Measurements from ENCODE around the gene CASK.

DNA sequence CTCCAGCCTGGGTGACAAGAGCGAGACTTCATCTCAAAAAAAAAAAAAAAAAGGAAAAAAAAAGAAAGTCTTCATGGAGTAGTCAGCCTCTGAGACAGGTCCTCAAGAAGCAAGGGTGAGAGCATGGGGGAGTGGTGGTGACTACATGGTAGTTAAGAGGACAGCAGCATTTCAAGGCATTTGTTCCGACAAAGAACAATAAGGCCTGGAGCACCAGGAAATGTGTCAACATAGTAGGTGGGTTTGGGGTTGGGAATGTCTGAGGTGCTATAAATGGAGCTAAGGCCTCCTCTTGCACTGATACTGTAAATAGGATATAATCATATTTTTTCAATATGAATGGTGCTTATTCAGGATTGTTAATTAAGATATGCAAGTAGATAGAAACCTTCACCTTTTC is 165.0 kb downstream of the CASK start:
- TF ChIP-seq, protein P1, sequence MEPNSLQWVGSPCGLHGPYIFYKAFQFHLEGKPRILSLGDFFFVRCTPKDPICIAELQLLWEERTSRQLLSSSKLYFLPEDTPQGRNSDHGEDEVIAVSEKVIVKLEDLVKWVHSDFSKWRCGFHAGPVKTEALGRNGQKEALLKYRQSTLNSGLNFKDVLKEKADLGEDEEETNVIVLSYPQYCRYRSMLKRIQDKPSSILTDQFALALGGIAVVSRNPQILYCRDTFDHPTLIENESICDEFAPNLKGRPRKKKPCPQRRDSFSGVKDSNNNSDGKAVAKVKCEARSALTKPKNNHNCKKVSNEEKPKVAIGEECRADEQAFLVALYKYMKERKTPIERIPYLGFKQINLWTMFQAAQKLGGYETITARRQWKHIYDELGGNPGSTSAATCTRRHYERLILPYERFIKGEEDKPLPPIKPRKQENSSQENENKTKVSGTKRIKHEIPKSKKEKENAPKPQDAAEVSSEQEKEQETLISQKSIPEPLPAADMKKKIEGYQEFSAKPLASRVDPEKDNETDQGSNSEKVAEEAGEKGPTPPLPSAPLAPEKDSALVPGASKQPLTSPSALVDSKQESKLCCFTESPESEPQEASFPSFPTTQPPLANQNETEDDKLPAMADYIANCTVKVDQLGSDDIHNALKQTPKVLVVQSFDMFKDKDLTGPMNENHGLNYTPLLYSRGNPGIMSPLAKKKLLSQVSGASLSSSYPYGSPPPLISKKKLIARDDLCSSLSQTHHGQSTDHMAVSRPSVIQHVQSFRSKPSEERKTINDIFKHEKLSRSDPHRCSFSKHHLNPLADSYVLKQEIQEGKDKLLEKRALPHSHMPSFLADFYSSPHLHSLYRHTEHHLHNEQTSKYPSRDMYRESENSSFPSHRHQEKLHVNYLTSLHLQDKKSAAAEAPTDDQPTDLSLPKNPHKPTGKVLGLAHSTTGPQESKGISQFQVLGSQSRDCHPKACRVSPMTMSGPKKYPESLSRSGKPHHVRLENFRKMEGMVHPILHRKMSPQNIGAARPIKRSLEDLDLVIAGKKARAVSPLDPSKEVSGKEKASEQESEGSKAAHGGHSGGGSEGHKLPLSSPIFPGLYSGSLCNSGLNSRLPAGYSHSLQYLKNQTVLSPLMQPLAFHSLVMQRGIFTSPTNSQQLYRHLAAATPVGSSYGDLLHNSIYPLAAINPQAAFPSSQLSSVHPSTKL (CRISPR knock-in tag; IDR thresholded peaks at IDR 0.05): no peak
- TF ChIP-seq ZNF180 (CRISPR knock-in tag; IDR thresholded peaks at IDR 0.05; ENCODE audit: borderline replicate concordance, low read depth) (no peak), MATR3 (CRISPR knock-in tag; IDR thresholded peaks at IDR 0.05) (no peak), CREB1 (IDR thresholded peaks at IDR 0.05) (no peak), CREB1 (CRISPR knock-in tag; IDR thresholded peaks at IDR 0.05) (no peak), NR1H2 (CRISPR knock-in tag; IDR thresholded peaks at IDR 0.05; ENCODE audit: borderline replicate concordance, low read depth) (no peak), MYNN (CRISPR knock-in tag; IDR thresholded peaks at IDR 0.05; ENCODE audit: low read depth) (no peak), HMG20B (CRISPR knock-in tag; conservative IDR thresholded peaks at IDR 0.05) (no peak)
- TF ChIP-seq, protein P2, sequence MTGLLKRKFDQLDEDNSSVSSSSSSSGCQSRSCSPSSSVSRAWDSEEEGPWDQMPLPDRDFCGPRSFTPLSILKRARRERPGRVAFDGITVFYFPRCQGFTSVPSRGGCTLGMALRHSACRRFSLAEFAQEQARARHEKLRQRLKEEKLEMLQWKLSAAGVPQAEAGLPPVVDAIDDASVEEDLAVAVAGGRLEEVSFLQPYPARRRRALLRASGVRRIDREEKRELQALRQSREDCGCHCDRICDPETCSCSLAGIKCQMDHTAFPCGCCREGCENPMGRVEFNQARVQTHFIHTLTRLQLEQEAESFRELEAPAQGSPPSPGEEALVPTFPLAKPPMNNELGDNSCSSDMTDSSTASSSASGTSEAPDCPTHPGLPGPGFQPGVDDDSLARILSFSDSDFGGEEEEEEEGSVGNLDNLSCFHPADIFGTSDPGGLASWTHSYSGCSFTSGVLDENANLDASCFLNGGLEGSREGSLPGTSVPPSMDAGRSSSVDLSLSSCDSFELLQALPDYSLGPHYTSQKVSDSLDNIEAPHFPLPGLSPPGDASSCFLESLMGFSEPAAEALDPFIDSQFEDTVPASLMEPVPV (CRISPR knock-in tag; IDR thresholded peaks at IDR 0.05): no peak
- TF ChIP-seq, protein P3, sequence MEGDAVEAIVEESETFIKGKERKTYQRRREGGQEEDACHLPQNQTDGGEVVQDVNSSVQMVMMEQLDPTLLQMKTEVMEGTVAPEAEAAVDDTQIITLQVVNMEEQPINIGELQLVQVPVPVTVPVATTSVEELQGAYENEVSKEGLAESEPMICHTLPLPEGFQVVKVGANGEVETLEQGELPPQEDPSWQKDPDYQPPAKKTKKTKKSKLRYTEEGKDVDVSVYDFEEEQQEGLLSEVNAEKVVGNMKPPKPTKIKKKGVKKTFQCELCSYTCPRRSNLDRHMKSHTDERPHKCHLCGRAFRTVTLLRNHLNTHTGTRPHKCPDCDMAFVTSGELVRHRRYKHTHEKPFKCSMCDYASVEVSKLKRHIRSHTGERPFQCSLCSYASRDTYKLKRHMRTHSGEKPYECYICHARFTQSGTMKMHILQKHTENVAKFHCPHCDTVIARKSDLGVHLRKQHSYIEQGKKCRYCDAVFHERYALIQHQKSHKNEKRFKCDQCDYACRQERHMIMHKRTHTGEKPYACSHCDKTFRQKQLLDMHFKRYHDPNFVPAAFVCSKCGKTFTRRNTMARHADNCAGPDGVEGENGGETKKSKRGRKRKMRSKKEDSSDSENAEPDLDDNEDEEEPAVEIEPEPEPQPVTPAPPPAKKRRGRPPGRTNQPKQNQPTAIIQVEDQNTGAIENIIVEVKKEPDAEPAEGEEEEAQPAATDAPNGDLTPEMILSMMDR (CRISPR knock-in tag; IDR thresholded peaks at IDR 0.05): no peak
- TF ChIP-seq, protein P4, sequence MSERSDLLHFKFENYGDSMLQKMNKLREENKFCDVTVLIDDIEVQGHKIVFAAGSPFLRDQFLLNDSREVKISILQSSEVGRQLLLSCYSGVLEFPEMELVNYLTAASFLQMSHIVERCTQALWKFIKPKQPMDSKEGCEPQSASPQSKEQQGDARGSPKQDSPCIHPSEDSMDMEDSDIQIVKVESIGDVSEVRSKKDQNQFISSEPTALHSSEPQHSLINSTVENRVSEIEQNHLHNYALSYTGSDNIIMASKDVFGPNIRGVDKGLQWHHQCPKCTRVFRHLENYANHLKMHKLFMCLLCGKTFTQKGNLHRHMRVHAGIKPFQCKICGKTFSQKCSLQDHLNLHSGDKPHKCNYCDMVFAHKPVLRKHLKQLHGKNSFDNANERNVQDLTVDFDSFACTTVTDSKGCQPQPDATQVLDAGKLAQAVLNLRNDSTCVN (CRISPR knock-in tag; IDR thresholded peaks at IDR 0.05; ENCODE audit: borderline replicate concordance): no peak

Measured in HepG2 (cell line).